Measurements from ENCODE around the gene SSC4D.
"Not testable (repeated sequence)": the region's sequence is repeated elsewhere in the genome, so short reads cannot be mapped to it uniquely, and the experiment has no call there.

SSC4D gene

GRCh38 chr7:76383089-76383944 lies 26.2 kb downstream of the SSC4D start:
- DNase-seq (ENCODE audit: low read depth) = no peak

- no peak for DNase-seq (ENCODE audit: low read depth)
Observed at GRCh38 chr7:76381814-76382213, 27.7 kb downstream of the SSC4D start.

GRCh38 chr7:76380623-76380966 lies 28.9 kb downstream of the SSC4D start:
- DNase-seq (ENCODE audit: low read depth) = no peak

GRCh38 chr7:76377186-76377918 lies 32.1 kb downstream of the SSC4D start:
- no peak for DNase-seq (ENCODE audit: low read depth)

- no peak for DNase-seq (ENCODE audit: low read depth)
Observed at GRCh38 chr7:76375251-76375650, 34.2 kb downstream of the SSC4D start.

GRCh38 chr7:76372984-76373833 lies 36.3 kb downstream of the SSC4D start:
- no peak for DNase-seq (ENCODE audit: low read depth)

- DNase-seq (ENCODE audit: low read depth) = no peak
Observed at GRCh38 chr7:76371396-76371795, 38.1 kb downstream of the SSC4D start.

- DNase-seq (ENCODE audit: low read depth) = no peak
Observed at GRCh38 chr7:76369018-76369417, 40.5 kb downstream of the SSC4D start.

GRCh38 chr7:76368190-76368589 lies 41.3 kb downstream of the SSC4D start:
- no peak for DNase-seq (ENCODE audit: low read depth)

GRCh38 chr7:76364198-76364584 lies 45.3 kb downstream of the SSC4D start:
- no peak for DNase-seq (ENCODE audit: low read depth)

GRCh38 chr7:76363754-76364153 lies 45.7 kb downstream of the SSC4D start:
- DNase-seq (ENCODE audit: low read depth) = not testable (repeated sequence)

- no peak for DNase-seq (ENCODE audit: low read depth)
Observed at GRCh38 chr7:76359978-76360638, 49.4 kb downstream of the SSC4D start.

GRCh38 chr7:76359111-76359977 lies 50.2 kb downstream of the SSC4D start:
- peak; percentile 89 for DNase-seq (ENCODE audit: low read depth)

GRCh38 chr7:76358481-76359110 lies 50.9 kb downstream of the SSC4D start, which contains the start of gene YWHAG:
Gene YWHAG (minus strand): TSS chr7:76358991. CDS start chr7:76358808, 183 bp downstream.
- DNase-seq (ENCODE audit: low read depth) = peak; percentile 81

GRCh38 chr7:76358011-76358480 lies 51.5 kb downstream of the SSC4D start:
- DNase-seq (ENCODE audit: low read depth) = peak; percentile 22

GRCh38 chr7:76357475-76358010 lies 52.0 kb downstream of the SSC4D start:
- DNase-seq (ENCODE audit: low read depth) = no peak

GRCh38 chr7:76356823-76357222 lies 52.7 kb downstream of the SSC4D start:
- no peak for DNase-seq (ENCODE audit: low read depth)

- no peak for DNase-seq (ENCODE audit: low read depth)
Observed at GRCh38 chr7:76356115-76356514, 53.4 kb downstream of the SSC4D start.

- no peak for DNase-seq (ENCODE audit: low read depth)
Observed at GRCh38 chr7:76354981-76355730, 54.3 kb downstream of the SSC4D start.
